ENCODE results near the gene IL1RAP. TPM values are rescaled to one million over a fixed set of nuclear protein-coding genes. Genes with fewer than 3 reads are reported as not detected.

Gene IL1RAP
- total RNA-seq, 1 experiment from 2014 or later, result 186 TPM

GRCh38 chr3:190641564-190641963, 127.7 kb downstream of the IL1RAP start:
- intact Hi-C loops (cut with micrococcal nuclease; ENCODE audit: unreplicated experiment), result no loop called here
- no peak for DNase-seq
- H3K36me3 Mint-ChIP-seq (ENCODE audit: insufficient read depth, unreplicated experiment), result peaks cover 46% of the 10 kb centered on the region
- no peaks in the 10 kb centered on the region for H3K9me3 Mint-ChIP-seq (ENCODE audit: low read depth, unreplicated experiment)
- CTCF ChIA-PET, result interaction anchor here (1.5 kb wide), 1 partner anchor 9 kb away, joined by 3 read pairs; no protein-coding TSS in a partner anchor
- H3K4me3 Mint-ChIP-seq (ENCODE audit: low read depth, unreplicated experiment), result no peak overlapping the region
- H3K27me3 Mint-ChIP-seq (ENCODE audit: unreplicated experiment), result no peaks in the 10 kb centered on the region
- no peak overlapping the region for H3K27ac Mint-ChIP-seq (ENCODE audit: unreplicated experiment)
- no peak for TF ChIP-seq CTCF (IDR thresholded peaks at IDR 0.05; ENCODE audit: unreplicated experiment)
- no TSS peak for BruUV-seq (replicated peaks)
- peaks cover 15% of the 10 kb centered on the region for H3K4me1 Mint-ChIP-seq (ENCODE audit: low read depth, unreplicated experiment)

- Mint-ChIP-seq H3K27me3 (ENCODE audit: unreplicated experiment) (no peaks in the 10 kb centered on the region), H3K4me3 (ENCODE audit: low read depth, unreplicated experiment) (no peak overlapping the region), H3K4me1 (ENCODE audit: low read depth, unreplicated experiment) (peaks cover 15% of the 10 kb centered on the region), H3K36me3 (ENCODE audit: insufficient read depth, unreplicated experiment) (peaks cover 51% of the 10 kb centered on the region), H3K27ac (ENCODE audit: unreplicated experiment) (no peak overlapping the region), H3K9me3 (ENCODE audit: low read depth, unreplicated experiment) (no peaks in the 10 kb centered on the region)
- no peak for TF ChIP-seq CTCF (IDR thresholded peaks at IDR 0.05; ENCODE audit: unreplicated experiment)
- intact Hi-C loops (cut with micrococcal nuclease; ENCODE audit: unreplicated experiment), result no loop called here
- no TSS peak for BruUV-seq (replicated peaks)
- no peak for DNase-seq
- CTCF ChIA-PET, result interaction anchor here (1.5 kb wide), 1 partner anchor 10 kb away, joined by 3 read pairs; no protein-coding TSS in a partner anchor
These were observed 128.1 kb downstream of the IL1RAP start for GRCh38 chr3:190642016-190642415.

GRCh38 chr3:190644035-190644434, 130.2 kb downstream of the IL1RAP start:
- H3K4me1 Mint-ChIP-seq (ENCODE audit: low read depth, unreplicated experiment), result peaks cover 12% of the 10 kb centered on the region
- DNase-seq, result peak; percentile 22
- BruUV-seq (replicated peaks), result no TSS peak
- CTCF ChIA-PET, result interaction anchor here (0.5 kb wide), 1 partner anchor 53 kb away, joined by 3 read pairs; no protein-coding TSS in a partner anchor
- no peak overlapping the region for H3K4me3 Mint-ChIP-seq (ENCODE audit: low read depth, unreplicated experiment)
- no peak for TF ChIP-seq CTCF (IDR thresholded peaks at IDR 0.05; ENCODE audit: unreplicated experiment)
- H3K9me3 Mint-ChIP-seq (ENCODE audit: low read depth, unreplicated experiment), result no peaks in the 10 kb centered on the region
- intact Hi-C loops (cut with micrococcal nuclease; ENCODE audit: unreplicated experiment), result no loop called here
- no peak overlapping the region for H3K27ac Mint-ChIP-seq (ENCODE audit: unreplicated experiment)
- H3K36me3 Mint-ChIP-seq (ENCODE audit: insufficient read depth, unreplicated experiment), result peaks cover 63% of the 10 kb centered on the region
- no peaks in the 10 kb centered on the region for H3K27me3 Mint-ChIP-seq (ENCODE audit: unreplicated experiment)

GRCh38 chr3:190644766-190645165, 130.9 kb downstream of the IL1RAP start:
- H3K27me3 Mint-ChIP-seq (ENCODE audit: unreplicated experiment), result no peaks in the 10 kb centered on the region
- intact Hi-C loops (cut with micrococcal nuclease; ENCODE audit: unreplicated experiment), result no loop called here
- no peaks in the 10 kb centered on the region for H3K9me3 Mint-ChIP-seq (ENCODE audit: low read depth, unreplicated experiment)
- CTCF ChIA-PET, result no interaction called here
- H3K36me3 Mint-ChIP-seq (ENCODE audit: insufficient read depth, unreplicated experiment), result peaks cover 63% of the 10 kb centered on the region
- peaks cover 5% of the 10 kb centered on the region for H3K4me1 Mint-ChIP-seq (ENCODE audit: low read depth, unreplicated experiment)
- H3K4me3 Mint-ChIP-seq (ENCODE audit: low read depth, unreplicated experiment), result no peak overlapping the region
- no peak overlapping the region for H3K27ac Mint-ChIP-seq (ENCODE audit: unreplicated experiment)
- no TSS peak for BruUV-seq (replicated peaks)
- no peak for DNase-seq
- TF ChIP-seq CTCF (IDR thresholded peaks at IDR 0.05; ENCODE audit: unreplicated experiment), result no peak
